ENCODE results near the gene AK5.

DNA sequence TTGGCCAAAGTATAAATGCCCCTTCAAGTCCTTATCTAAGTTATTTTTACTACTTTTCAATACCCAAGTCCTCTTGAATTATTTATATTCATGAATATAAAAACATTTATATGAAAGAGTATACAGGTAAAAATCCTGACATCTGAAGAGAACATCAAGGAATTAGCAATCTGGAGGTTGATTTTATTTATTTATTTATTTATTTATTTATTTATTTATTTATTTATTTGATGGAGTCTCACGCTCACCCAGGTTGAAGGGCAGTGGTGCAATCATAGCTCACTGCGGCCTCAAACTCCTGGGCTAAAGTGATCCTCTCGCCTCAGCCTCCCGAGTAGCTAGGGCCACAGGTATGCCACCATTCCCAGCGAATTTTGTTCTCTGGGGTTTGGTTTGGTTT lies 307.4 kb downstream of the AK5 start:
- TF ChIP-seq CTCF (IDR thresholded peaks at IDR 0.05) (no peak), EP300 (IDR thresholded peaks at IDR 0.05; ENCODE audit: low read depth) (no peak), POLR2A (IDR thresholded peaks at IDR 0.05) (no peak), POLR2AphosphoS5 (IDR thresholded peaks at IDR 0.05) (no peak)

Measured in transverse colon (tissue), 4 donors.